A549 treated with GW870086 at 1 μM for 4 hours (cell line): Measurements from ENCODE around the gene GABBR2. TPM values are rescaled to one million over a fixed set of nuclear protein-coding genes. Genes with fewer than 3 reads are reported as not detected.

ENCODE experiments used
- total RNA-seq: library from RNA; stranded (reverse); fragments of 200-300 nt; extraction: Qiagen RNA extraction; gene quantifications from 5 replicates; pipeline ENCODE4 v1.2.3, GENCODE V29; 2022; ENCODE audit warnings: low read depth

Gene GABBR2
- 0.06 to 0.45 TPM (median 0.15 TPM) in 5 replicates for total RNA-seq

DNA sequence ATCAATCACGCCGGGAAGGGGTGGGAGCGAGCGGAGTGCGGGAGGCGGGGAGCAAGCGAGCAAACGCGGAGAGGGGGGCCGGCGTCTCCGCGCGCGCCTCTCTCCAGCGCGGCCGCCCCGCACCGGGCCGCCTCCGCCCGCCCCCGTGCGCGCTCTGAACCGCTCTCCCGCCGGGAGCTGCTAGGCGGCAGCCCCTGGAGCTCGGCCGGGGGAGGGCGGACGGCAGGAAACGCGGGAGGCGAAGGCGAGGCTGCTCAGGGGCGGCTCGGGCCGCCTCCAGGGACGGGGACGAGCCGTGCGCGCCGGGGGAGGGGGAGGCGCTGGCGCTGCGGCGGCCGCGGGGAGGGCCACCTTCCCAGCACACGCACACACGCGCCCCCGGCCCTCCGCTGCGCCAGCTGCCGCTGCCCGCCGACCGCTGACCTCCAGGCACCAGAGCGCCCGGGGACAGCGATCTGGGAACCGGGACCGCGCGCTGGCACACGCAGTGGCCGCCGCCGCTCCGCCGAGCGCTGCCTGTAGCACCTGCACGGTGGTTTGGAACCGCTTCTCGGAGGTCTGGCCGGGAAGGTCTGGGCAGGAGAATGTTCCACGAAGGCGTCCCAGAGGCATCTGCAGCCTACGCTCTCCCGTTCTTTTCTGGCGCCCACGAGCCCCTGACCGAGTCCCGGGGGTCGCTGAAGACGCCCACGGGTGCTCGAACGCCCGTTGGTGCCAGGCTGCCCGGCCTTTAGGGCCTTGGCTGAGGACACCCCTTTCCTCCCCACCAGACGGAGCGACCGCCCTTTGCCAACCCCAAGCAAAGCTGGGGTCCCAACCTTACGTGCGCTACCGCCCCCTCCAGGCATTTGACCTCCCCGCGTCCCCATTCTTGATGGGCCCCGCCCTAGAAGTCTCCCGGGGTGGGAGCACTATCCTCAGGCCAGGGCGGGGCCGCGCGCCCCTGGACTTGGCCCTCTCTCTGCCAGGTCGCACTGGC lies at the start of gene GABBR2:
Gene GABBR2 (minus strand): TSS at position 3 of the 979 bp plus-strand sequence. CDS start 198 bp downstream, outside the sequence.

DNA sequence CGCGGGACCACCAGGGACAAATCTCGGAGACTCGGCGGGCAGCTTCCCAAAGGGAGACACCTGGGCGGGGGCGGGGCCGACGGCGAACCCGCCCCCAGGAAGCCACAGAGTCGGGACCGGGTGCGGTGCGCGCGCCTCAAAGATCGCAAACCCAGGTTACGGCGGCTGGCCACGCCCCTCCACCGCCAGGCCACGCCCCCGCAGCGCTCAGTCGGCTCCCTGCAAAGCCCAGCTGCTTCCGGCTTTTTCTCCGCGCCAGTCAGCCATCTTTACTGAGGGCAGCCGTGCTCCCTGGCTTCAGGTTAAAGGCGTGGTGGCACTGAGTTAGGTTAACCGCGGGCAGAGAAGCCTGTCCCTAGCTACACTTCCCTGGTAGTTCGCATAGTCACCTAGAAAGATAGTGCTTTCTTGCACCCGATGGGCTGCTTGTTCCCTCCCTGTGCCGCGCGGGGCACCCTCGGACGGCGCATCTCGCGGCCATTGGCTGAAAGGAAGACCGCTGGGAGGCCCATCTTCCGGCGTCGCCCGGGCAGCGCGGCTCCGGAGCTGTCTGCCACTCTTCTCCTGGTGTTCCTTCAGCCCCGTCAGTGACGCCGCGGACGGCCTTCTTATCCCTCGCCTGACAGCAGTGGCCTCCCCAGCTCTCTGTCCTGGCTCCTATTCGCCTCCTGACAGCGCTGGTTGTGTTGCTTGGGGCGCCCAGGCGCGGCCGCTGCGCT lies 453.0 kb downstream of the GABBR2 start, which contains the start of gene TBC1D2:
Gene TBC1D2 (minus strand): TSS at position 72 of the 719 bp plus-strand sequence. CDS start 108 bp downstream, outside the sequence.

Other genes with a start within 250 kb of the GABBR2 start
- gene ANKS6, start 87.6 kb upstream of the GABBR2 start, total RNA-seq, result 14.0 to 24.1 TPM (median 22.5 TPM) in 5 replicates
- 2.4 to 4.5 TPM (median 4.1 TPM) in 5 replicates for gene GALNT12, start 98.7 kb upstream of the GABBR2 start, total RNA-seq
- 0.23 to 0.77 TPM (median 0.56 TPM) in 5 replicates for gene COL15A1, start 235.0 kb upstream of the GABBR2 start, total RNA-seq